ENCODE data around the gene PLOD3.

The PLOD3 gene

DNA sequence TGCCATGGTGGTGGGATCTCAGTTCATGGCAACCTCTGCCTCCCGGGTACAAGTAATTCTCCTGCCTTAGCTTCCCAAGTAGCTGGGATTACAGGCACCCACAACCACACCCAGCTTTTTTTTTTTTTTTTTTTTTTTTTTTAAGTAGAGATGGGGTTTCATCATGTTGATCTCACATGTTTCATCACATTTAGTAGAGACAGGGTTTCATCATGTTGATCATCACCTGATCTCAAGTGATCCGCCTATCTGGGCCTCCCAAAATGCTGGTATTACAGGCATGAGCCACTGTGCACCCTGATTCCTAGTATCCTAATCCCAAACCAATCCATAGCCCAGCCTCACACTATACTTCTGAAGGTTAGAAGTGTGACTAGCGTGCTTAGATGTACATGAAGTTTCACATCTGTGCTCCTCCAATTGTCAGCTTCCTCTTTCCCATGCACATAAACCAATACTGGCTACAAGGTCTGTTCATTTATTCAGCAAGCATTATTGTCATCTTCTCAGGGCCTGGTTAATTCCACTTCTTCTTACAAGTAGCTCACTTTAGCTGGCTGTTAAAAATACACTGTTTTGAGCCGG is 30.4 kb downstream of the PLOD3 start:
- H3F3A ChIP-seq (ENCODE audit: control insufficient read depth, insufficient read depth) = no peaks in the 10 kb centered on the region
- H4K20me1 ChIP-seq (ENCODE audit: control insufficient read depth, insufficient read depth, low read depth, low read length) = no peaks in the 10 kb centered on the region
- no peaks in the 10 kb centered on the region for H3K9me3 ChIP-seq (ENCODE audit: control insufficient read depth, insufficient read depth, low read length)
- no peak overlapping the region for H3K4me2 ChIP-seq (ENCODE audit: low read length)
- H3K9me2 ChIP-seq (replicated peaks; ENCODE audit: control insufficient read depth, low read length) = no peaks in the 10 kb centered on the region
- no peak overlapping the region for H3K27ac ChIP-seq (ENCODE audit: low read depth, low read length)
- H3K79me2 ChIP-seq (ENCODE audit: control insufficient read depth, low read length) = no peaks in the 10 kb centered on the region
- H3K4me3 ChIP-seq (ENCODE audit: low read length) = no peak overlapping the region
- peaks cover 9% of the 10 kb centered on the region for H3K4me1 ChIP-seq (ENCODE audit: control insufficient read depth, low read length)
- H3K27me3 ChIP-seq (ENCODE audit: control insufficient read depth, low read length) = peaks cover 9% of the 10 kb centered on the region; the same call in 1 of the 2 replicates
- H3K36me3 ChIP-seq (ENCODE audit: control insufficient read depth, low read length) = no peaks in the 10 kb centered on the region
- TF ChIP-seq, protein P1, sequence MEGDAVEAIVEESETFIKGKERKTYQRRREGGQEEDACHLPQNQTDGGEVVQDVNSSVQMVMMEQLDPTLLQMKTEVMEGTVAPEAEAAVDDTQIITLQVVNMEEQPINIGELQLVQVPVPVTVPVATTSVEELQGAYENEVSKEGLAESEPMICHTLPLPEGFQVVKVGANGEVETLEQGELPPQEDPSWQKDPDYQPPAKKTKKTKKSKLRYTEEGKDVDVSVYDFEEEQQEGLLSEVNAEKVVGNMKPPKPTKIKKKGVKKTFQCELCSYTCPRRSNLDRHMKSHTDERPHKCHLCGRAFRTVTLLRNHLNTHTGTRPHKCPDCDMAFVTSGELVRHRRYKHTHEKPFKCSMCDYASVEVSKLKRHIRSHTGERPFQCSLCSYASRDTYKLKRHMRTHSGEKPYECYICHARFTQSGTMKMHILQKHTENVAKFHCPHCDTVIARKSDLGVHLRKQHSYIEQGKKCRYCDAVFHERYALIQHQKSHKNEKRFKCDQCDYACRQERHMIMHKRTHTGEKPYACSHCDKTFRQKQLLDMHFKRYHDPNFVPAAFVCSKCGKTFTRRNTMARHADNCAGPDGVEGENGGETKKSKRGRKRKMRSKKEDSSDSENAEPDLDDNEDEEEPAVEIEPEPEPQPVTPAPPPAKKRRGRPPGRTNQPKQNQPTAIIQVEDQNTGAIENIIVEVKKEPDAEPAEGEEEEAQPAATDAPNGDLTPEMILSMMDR (IDR thresholded peaks at IDR 0.05; ENCODE audit: low read depth, low read length, poor library complexity, severe bottlenecking) = no peak
- no peak for TF ChIP-seq EZH2phosphoT487 (IDR thresholded peaks at IDR 0.05; ENCODE audit: borderline replicate concordance, low read length)

DNA sequence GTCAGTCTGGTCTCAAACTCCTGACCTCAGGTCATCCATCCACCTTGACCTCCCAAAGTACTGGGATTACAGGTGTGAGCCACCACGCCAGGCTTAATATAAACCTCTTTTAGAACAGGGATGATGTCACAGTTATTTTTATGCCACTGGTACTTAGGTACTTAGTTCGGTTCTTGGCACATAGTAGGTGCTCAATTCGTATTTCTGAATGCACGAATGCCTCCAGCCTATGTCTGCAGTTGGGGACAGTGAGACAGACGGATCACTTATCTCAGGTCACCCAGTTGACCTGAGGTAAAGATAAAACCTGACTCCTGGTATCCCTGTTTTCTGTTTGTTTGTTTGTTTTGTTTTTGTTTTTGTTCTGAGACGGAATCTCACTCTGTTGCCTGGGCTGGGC is 31.2 kb downstream of the PLOD3 start:
- Histone ChIP-seq H3K27me3 (ENCODE audit: control insufficient read depth, low read length) (peaks cover 9% of the 10 kb centered on the region; the same call in 1 of the 2 replicates), H3K4me1 (ENCODE audit: control insufficient read depth, low read length) (peaks cover 9% of the 10 kb centered on the region), H4K20me1 (ENCODE audit: control insufficient read depth, insufficient read depth, low read depth, low read length) (no peaks in the 10 kb centered on the region), H3K4me3 (ENCODE audit: low read length) (no peak overlapping the region), H3K9me3 (ENCODE audit: control insufficient read depth, insufficient read depth, low read length) (no peaks in the 10 kb centered on the region), H3K36me3 (ENCODE audit: control insufficient read depth, low read length) (no peaks in the 10 kb centered on the region), H3K27ac (ENCODE audit: low read depth, low read length) (no peak overlapping the region), H3K9me2 (replicated peaks; ENCODE audit: control insufficient read depth, low read length) (no peaks in the 10 kb centered on the region), H3K4me2 (ENCODE audit: low read length) (no peak overlapping the region), H3F3A (ENCODE audit: control insufficient read depth, insufficient read depth) (no peaks in the 10 kb centered on the region), H3K79me2 (ENCODE audit: control insufficient read depth, low read length) (no peaks in the 10 kb centered on the region)
- TF ChIP-seq, protein P1 (IDR thresholded peaks at IDR 0.05; ENCODE audit: low read depth, low read length, poor library complexity, severe bottlenecking) = no peak
- TF ChIP-seq EZH2phosphoT487 (IDR thresholded peaks at IDR 0.05; ENCODE audit: borderline replicate concordance, low read length) = no peak

DNA sequence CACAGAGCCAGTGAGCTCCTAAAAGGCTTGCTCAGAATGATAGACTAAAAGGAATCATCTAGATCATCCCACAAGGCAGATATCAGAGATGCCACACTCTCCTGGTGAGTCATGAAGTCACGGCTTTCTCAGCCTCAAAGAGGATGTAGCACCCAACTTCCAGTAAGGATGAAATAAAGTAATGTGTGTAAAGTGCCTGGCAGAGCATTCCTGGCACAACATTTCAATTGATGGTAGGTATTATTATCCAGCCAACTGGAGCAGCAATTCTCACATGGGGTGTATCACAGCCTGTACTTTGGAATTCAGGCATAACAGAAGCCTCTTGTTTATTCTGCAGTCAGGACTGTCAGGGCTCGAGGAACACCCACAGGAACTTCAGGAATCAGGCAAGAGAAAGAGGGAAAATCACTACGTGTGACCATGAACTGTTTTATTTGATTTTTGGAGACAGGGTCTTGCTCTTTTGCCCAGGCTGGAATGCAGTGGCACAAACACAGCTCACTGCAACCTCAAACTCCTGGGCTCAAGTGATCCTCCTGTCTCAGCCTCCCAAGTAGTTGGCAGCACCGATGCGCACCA is 32.0 kb downstream of the PLOD3 start:
- TF ChIP-seq EZH2phosphoT487 (IDR thresholded peaks at IDR 0.05; ENCODE audit: borderline replicate concordance, low read length) = no peak
- TF ChIP-seq, protein P1 (IDR thresholded peaks at IDR 0.05; ENCODE audit: low read depth, low read length, poor library complexity, severe bottlenecking) = no peak
- no peaks in the 10 kb centered on the region for H4K20me1 ChIP-seq (ENCODE audit: control insufficient read depth, insufficient read depth, low read depth, low read length)
- H3K9me2 ChIP-seq (replicated peaks; ENCODE audit: control insufficient read depth, low read length) = no peaks in the 10 kb centered on the region
- no peaks in the 10 kb centered on the region for H3K79me2 ChIP-seq (ENCODE audit: control insufficient read depth, low read length)
- H3K4me1 ChIP-seq (ENCODE audit: control insufficient read depth, low read length) = peaks cover 9% of the 10 kb centered on the region
- no peak overlapping the region for H3K4me3 ChIP-seq (ENCODE audit: low read length)
- H3K9me3 ChIP-seq (ENCODE audit: control insufficient read depth, insufficient read depth, low read length) = no peaks in the 10 kb centered on the region
- no peaks in the 10 kb centered on the region for H3F3A ChIP-seq (ENCODE audit: control insufficient read depth, insufficient read depth)
- no peak overlapping the region for H3K4me2 ChIP-seq (ENCODE audit: low read length)
- H3K36me3 ChIP-seq (ENCODE audit: control insufficient read depth, low read length) = no peaks in the 10 kb centered on the region
- H3K27ac ChIP-seq (ENCODE audit: low read depth, low read length) = no peak overlapping the region
- H3K27me3 ChIP-seq (ENCODE audit: control insufficient read depth, low read length) = peaks cover 13% of the 10 kb centered on the region

All from DOHH2 (cell line).